H1 (cell line): ENCODE measurements around the gene FCN3. TPM values are rescaled to one million over a fixed set of nuclear protein-coding genes. Genes with fewer than 3 reads are reported as not detected.

ENCODE experiments used
- SP1 ChIP-seq: IDR thresholded peaks from 2 replicates; pipeline ENCODE4 v1.6.1; 2011; ENCODE audit warnings: low read depth, low read length
- SP4 ChIP-seq: IDR thresholded peaks from 2 replicates; pipeline ENCODE4 v1.6.1; 2012; ENCODE audit warnings: low read length, inconsistent platforms
- polyA plus RNA-seq, 7 experiments: library from polyadenylated mRNA; depleted of rRNA in 3 of 7; stranded (reverse) in 5 of 7; unstranded in 2 of 7; fragments of >200 nt in 5 of 7; fragments of 200-250 nt in 2 of 7; gene quantifications; 1 replicate in 5 of 7; 2 replicates in 1 of 7; 4 replicates in 1 of 7; pipeline versions ENCODE4 v1.2.1 to v1.2.3, GENCODE V29; 2011 to 2013; ENCODE audit warnings: missing spikeins in 2 of 7, mixed read lengths in 2 of 7
- total RNA-seq: library from RNA; stranded (reverse); fragmentation: NEBNext Ultra II Directional; extraction: Animal tissue kit (Norgen Biotek cat#: 25700); gene quantifications from 2 replicates; pipeline ENCODE4 v1.2.1, GENCODE V29; 2021
- TF ChIP-seq, protein P1 (sequence below): IDR thresholded peaks from 2 replicates; pipeline ENCODE4 v1.6.1; 2012; ENCODE audit warnings: inconsistent platforms

The FCN3 gene
- total and polyA plus RNA-seq, 2 of the 8 experiments (the other 6 are each of a cell fraction or from before 2014, with no cell fraction given), result 0.30 to 0.57 TPM

DNA sequence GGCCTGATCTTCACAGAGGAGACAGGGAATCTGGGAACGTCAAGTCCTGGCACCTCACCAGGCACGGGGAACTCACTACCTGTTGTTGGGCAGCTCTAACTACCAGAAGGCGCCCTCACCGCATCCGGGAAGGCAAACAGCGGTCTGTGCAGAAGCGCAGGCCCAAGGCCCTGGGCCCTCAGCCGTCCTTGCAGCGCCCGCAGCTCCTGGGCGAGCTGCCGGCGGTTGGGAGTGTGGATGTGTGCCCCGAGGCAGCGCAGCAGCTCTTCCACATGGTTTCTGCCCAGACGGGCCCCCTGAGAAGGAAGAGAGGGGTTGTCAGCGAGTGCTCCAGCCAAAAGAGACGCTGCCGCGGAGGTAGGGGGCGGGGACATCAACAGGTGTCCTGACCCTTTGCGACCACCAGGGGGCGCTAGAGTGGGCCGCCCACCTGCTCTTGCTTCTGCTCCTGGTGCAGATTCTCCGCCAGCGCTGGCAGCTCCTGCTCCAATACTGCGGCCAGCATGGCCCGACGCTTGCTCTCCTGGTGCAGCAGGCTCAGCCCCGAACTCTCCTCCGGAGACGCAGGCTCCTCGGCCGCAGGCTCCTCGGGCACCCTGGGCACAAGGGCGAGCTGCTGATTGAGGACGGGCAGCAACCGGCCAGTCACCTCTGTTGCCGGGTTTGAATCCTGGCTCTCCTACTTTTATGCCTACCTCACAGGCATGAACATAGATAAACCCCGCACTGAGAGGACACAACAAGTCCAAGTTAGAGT lies 17.2 kb downstream of the FCN3 start (continued):
- TF ChIP-seq SP1, result 0 out of 2 replicates have a peak, but pooled peaks have one; percentile 57
- TF ChIP-seq, protein P1, sequence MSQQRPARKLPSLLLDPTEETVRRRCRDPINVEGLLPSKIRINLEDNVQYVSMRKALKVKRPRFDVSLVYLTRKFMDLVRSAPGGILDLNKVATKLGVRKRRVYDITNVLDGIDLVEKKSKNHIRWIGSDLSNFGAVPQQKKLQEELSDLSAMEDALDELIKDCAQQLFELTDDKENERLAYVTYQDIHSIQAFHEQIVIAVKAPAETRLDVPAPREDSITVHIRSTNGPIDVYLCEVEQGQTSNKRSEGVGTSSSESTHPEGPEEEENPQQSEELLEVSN, result peak; percentile 58
- peak; percentile 85; the same call in 1 of the 2 replicates for TF ChIP-seq SP4
